ENCODE data around the gene BRD1.

Gene BRD1

DNA sequence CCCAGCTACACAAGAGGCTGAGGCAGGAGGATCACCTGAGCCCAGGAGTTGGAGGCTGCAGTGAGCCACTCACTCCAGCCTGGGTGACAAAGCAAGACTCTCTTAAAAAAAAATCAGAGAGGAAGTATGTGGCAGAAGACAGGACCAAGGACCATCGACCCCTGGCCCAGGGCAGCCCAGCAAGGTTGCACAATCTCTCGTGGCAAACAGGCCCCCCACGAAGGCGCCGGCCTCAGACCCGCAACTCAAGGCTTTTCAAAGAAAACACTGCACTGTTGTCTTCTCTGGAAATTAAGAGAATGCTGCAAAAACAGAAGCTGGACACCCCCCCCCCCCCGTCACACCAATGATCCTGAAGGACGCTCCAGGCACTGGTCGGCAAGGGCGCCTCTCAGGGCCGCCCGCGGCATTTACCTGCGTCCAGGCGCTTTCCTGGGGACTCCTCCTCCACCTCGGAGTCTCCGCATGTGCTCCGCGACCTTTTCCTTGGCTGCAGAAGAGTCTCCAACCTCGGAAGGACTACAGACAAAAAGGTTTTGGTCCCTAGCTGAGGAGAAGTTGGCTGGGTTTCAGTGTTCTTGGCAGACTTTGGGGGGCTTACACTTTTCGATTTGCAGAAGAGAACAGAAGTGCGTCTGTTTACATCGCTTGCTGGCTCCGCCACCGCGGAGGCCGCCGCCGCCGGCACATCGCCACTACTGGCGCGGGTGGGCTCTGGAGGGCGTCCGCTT is 40.5 kb downstream of the BRD1 start:
- WGBS = 96% methylated on average over 34 of the region's 35 CpGs
- Histone ChIP-seq H3K4me3 (ENCODE audit: insufficient read depth in 1 of 2, low read depth in 1 of 2, low read length in 2 of 2) (no peak overlapping the region), H3K4me1 (ENCODE audit: control insufficient read depth, insufficient read depth, low read depth, low read length) (peaks cover 25% of the 10 kb centered on the region), H2AK5ac (ENCODE audit: low read length, severe bottlenecking) (no peak overlapping the region), H3K27me3 (ENCODE audit: control insufficient read depth in 1 of 2, insufficient read depth in 1 of 2, low read length in 2 of 2) (no peaks in the 10 kb centered on the region), H4K91ac (ENCODE audit: low read length) (no peak overlapping the region), H3K18ac (ENCODE audit: low read depth in 1 of 2, low read length in 2 of 2) (no peak overlapping the region), H2BK12ac (ENCODE audit: low read length in 2 of 2) (no peak overlapping the region), H3K9me3 (ENCODE audit: control insufficient read depth, low read length) (no peaks in the 10 kb centered on the region), H2AFZ (ENCODE audit: low read depth, low read length) (no peak overlapping the region), H3K4ac (ENCODE audit: low read depth in 1 of 2, low read length in 2 of 2) (no peak overlapping the region), H3K27ac (ENCODE audit: low read length, poor library complexity, severe bottlenecking) (no peak overlapping the region), H2BK5ac (ENCODE audit: low read depth, low read length, poor library complexity, severe bottlenecking) (no peak overlapping the region), H3K79me1 (replicated peaks; ENCODE audit: low read length, poor library complexity, severe bottlenecking) (peaks cover 24% of the 10 kb centered on the region), H3K4me2 (ENCODE audit: low read length, poor library complexity, severe bottlenecking) (no peak overlapping the region), H2BK120ac (ENCODE audit: low read depth, low read length) (no peak overlapping the region), H2BK15ac (ENCODE audit: low read depth, poor library complexity, severe bottlenecking) (no peak overlapping the region), H3K14ac (ENCODE audit: low read length in 2 of 2) (no peak overlapping the region), H3K23ac (ENCODE audit: low read length in 2 of 2) (no peak overlapping the region), H3K36me3 (ENCODE audit: control insufficient read depth in 1 of 2, insufficient read depth in 2 of 2, low read depth in 1 of 2, low read length in 2 of 2) (peaks cover 54 to 79% of the 10 kb centered on the region in 2 experiments), H3K9ac (ENCODE audit: low read length) (no peak overlapping the region), H4K8ac (ENCODE audit: low read length) (no peak overlapping the region)
- no peak for DNase-seq

DNA sequence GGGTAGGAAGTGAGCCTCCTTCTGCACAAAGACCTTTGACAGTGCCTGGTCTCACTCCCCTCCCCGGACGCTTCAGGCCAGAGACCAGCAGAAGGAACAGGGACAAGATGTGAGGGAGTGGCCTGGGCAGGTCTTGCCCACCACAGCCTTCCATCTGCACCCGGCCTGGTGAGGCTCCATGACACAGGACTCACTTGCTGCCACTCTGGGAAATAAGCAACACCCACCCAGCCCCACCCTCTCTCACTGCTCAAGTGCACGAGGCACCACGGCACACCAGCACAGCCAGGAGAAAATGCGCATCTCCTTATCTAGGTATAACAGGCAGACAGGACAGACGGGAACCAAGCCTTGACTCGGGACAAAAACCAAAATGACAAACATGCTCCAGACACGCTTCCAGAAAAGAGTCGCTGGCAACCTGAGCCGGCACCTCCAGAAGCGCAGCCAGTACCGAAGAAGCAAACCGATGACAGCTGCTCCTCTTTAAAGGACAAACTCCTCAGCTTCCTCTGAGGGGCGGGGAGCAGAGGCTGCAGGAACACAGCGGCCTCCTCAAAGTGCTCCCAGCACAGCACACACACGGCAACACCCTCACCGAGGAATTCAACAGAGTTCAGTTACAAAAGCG is 41.7 kb downstream of the BRD1 start:
- H3K79me1 ChIP-seq (replicated peaks; ENCODE audit: low read length, poor library complexity, severe bottlenecking) = peaks cover 21% of the 10 kb centered on the region
- 93% methylated on average over 19 of the region's 19 CpGs for WGBS

DNA sequence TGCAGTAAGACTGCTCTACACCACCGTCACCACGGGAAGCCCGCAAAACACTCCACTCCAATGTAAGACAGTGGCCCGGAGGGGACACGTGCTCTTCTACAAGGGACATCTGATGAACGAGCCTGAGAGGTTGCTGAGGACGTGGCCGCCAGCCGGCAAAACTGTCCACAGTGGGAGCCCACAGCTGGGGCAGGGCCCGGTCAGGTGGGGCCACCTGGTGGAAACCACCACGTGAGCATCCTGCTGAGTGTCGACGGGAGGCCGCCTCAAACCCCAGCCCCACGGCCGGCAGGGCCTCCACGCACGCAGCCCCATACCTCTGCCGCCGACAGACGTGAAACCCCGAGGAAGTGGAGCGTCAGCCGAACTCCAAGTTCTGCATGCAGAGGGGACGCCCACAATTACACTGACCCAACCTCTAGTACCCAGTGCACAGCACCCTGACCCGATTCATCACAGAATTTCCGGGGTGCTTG is 42.6 kb downstream of the BRD1 start:
- Histone ChIP-seq H3K4me3 (ENCODE audit: insufficient read depth in 1 of 2, low read depth in 1 of 2, low read length in 2 of 2) (no peak overlapping the region), H3K4ac (ENCODE audit: low read depth in 1 of 2, low read length in 2 of 2) (no peak overlapping the region), H3K36me3 (ENCODE audit: control insufficient read depth in 1 of 2, insufficient read depth in 2 of 2, low read depth in 1 of 2, low read length in 2 of 2) (peaks cover 44 to 84% of the 10 kb centered on the region in 2 experiments), H4K91ac (ENCODE audit: low read length) (no peak overlapping the region), H2AK5ac (ENCODE audit: low read length, severe bottlenecking) (no peak overlapping the region), H3K14ac (ENCODE audit: low read length in 2 of 2) (no peak overlapping the region), H2AFZ (ENCODE audit: low read depth, low read length) (no peak overlapping the region), H3K9ac (ENCODE audit: low read length) (no peak overlapping the region), H3K23ac (ENCODE audit: low read length in 2 of 2) (no peak overlapping the region), H3K18ac (ENCODE audit: low read depth in 1 of 2, low read length in 2 of 2) (no peak overlapping the region), H2BK120ac (ENCODE audit: low read depth, low read length) (no peak overlapping the region), H3K27ac (ENCODE audit: low read length, poor library complexity, severe bottlenecking) (no peak overlapping the region), H3K79me1 (replicated peaks; ENCODE audit: low read length, poor library complexity, severe bottlenecking) (peaks cover 22% of the 10 kb centered on the region), H3K4me2 (ENCODE audit: low read length, poor library complexity, severe bottlenecking) (no peak overlapping the region), H4K8ac (ENCODE audit: low read length) (no peak overlapping the region), H3K4me1 (ENCODE audit: control insufficient read depth, insufficient read depth, low read depth, low read length) (peaks cover 19% of the 10 kb centered on the region), H3K27me3 (ENCODE audit: control insufficient read depth in 1 of 2, insufficient read depth in 1 of 2, low read length in 2 of 2) (no peaks in the 10 kb centered on the region), H2BK12ac (ENCODE audit: low read length in 2 of 2) (no peak overlapping the region), H2BK5ac (ENCODE audit: low read depth, low read length, poor library complexity, severe bottlenecking) (no peak overlapping the region), H3K9me3 (ENCODE audit: control insufficient read depth, low read length) (no peaks in the 10 kb centered on the region), H2BK15ac (ENCODE audit: low read depth, poor library complexity, severe bottlenecking) (no peak overlapping the region)
- DNase-seq = no peak
- 98% methylated on average over 27 of the region's 27 CpGs for WGBS

More for the DNA sequence above, 41.7 kb downstream of the BRD1 start:
- Histone ChIP-seq H2BK12ac (ENCODE audit: low read length in 2 of 2) (no peak overlapping the region), H3K9me3 (ENCODE audit: control insufficient read depth, low read length) (no peaks in the 10 kb centered on the region), H4K8ac (ENCODE audit: low read length) (no peak overlapping the region), H3K4me2 (ENCODE audit: low read length, poor library complexity, severe bottlenecking) (no peak overlapping the region), H2BK15ac (ENCODE audit: low read depth, poor library complexity, severe bottlenecking) (no peak overlapping the region), H3K18ac (ENCODE audit: low read depth in 1 of 2, low read length in 2 of 2) (no peak overlapping the region), H4K91ac (ENCODE audit: low read length) (no peak overlapping the region), H3K9ac (ENCODE audit: low read length) (no peak overlapping the region), H3K14ac (ENCODE audit: low read length in 2 of 2) (no peak overlapping the region), H3K27ac (ENCODE audit: low read length, poor library complexity, severe bottlenecking) (no peak overlapping the region), H3K23ac (ENCODE audit: low read length in 2 of 2) (no peak overlapping the region), H3K36me3 (ENCODE audit: control insufficient read depth in 1 of 2, insufficient read depth in 2 of 2, low read depth in 1 of 2, low read length in 2 of 2) (peaks cover 49 to 80% of the 10 kb centered on the region in 2 experiments), H3K4me1 (ENCODE audit: control insufficient read depth, insufficient read depth, low read depth, low read length) (peaks cover 23% of the 10 kb centered on the region), H2AFZ (ENCODE audit: low read depth, low read length) (no peak overlapping the region), H3K4ac (ENCODE audit: low read depth in 1 of 2, low read length in 2 of 2) (no peak overlapping the region), H2BK5ac (ENCODE audit: low read depth, low read length, poor library complexity, severe bottlenecking) (no peak overlapping the region), H2BK120ac (ENCODE audit: low read depth, low read length) (no peak overlapping the region), H3K27me3 (ENCODE audit: control insufficient read depth in 1 of 2, insufficient read depth in 1 of 2, low read length in 2 of 2) (no peaks in the 10 kb centered on the region), H2AK5ac (ENCODE audit: low read length, severe bottlenecking) (no peak overlapping the region), H3K4me3 (ENCODE audit: insufficient read depth in 1 of 2, low read depth in 1 of 2, low read length in 2 of 2) (no peak overlapping the region)
- no peak for DNase-seq

DNA sequence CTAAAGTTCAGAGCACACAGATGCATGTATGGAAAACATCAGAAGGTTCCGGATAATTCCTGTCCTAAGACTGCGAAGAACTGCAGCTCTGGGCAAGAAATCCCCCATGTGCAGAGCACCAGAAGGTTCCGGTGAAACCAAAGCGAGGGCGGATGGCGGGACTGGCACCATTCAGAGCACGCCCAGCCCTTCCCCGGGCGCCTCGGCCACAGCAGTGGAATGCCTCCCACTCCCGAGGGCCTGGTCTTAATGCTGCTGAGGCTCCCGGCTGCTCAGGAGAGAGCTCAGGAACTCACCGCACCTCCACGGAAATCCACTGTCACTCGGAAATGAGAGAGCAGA is 43.1 kb downstream of the BRD1 start:
- Histone ChIP-seq H2BK5ac (ENCODE audit: low read depth, low read length, poor library complexity, severe bottlenecking) (no peak overlapping the region), H3K4me2 (ENCODE audit: low read length, poor library complexity, severe bottlenecking) (no peak overlapping the region), H4K8ac (ENCODE audit: low read length) (no peak overlapping the region), H3K18ac (ENCODE audit: low read depth in 1 of 2, low read length in 2 of 2) (no peak overlapping the region), H3K36me3 (ENCODE audit: control insufficient read depth in 1 of 2, insufficient read depth in 2 of 2, low read depth in 1 of 2, low read length in 2 of 2) (peaks cover 44 to 85% of the 10 kb centered on the region in 2 experiments), H4K91ac (ENCODE audit: low read length) (no peak overlapping the region), H3K14ac (ENCODE audit: low read length in 2 of 2) (no peak overlapping the region), H3K27me3 (ENCODE audit: control insufficient read depth in 1 of 2, insufficient read depth in 1 of 2, low read length in 2 of 2) (no peaks in the 10 kb centered on the region), H3K23ac (ENCODE audit: low read length in 2 of 2) (no peak overlapping the region), H3K9me3 (ENCODE audit: control insufficient read depth, low read length) (no peaks in the 10 kb centered on the region), H2BK15ac (ENCODE audit: low read depth, poor library complexity, severe bottlenecking) (no peak overlapping the region), H3K9ac (ENCODE audit: low read length) (no peak overlapping the region), H2BK120ac (ENCODE audit: low read depth, low read length) (no peak overlapping the region), H3K4me3 (ENCODE audit: insufficient read depth in 1 of 2, low read depth in 1 of 2, low read length in 2 of 2) (no peak overlapping the region), H3K27ac (ENCODE audit: low read length, poor library complexity, severe bottlenecking) (no peak overlapping the region), H3K79me1 (replicated peaks; ENCODE audit: low read length, poor library complexity, severe bottlenecking) (peaks cover 20% of the 10 kb centered on the region), H3K4me1 (ENCODE audit: control insufficient read depth, insufficient read depth, low read depth, low read length) (peaks cover 18% of the 10 kb centered on the region), H3K4ac (ENCODE audit: low read depth in 1 of 2, low read length in 2 of 2) (no peak overlapping the region), H2AFZ (ENCODE audit: low read depth, low read length) (no peak overlapping the region), H2BK12ac (ENCODE audit: low read length in 2 of 2) (no peak overlapping the region), H2AK5ac (ENCODE audit: low read length, severe bottlenecking) (no peak overlapping the region)
- no peak for DNase-seq
- 93% methylated on average over 15 of the region's 15 CpGs for WGBS

Measured in mesenchymal stem cell (in vitro differentiated cells and primary cell).